Heart right ventricle (tissue), 16 donors: ENCODE measurements around the gene CELSR3. TPM values are rescaled to one million over a fixed set of nuclear protein-coding genes. Genes with fewer than 3 reads are reported as not detected.

ENCODE experiments used
- ATAC-seq, 8 donors: fragments of 200-7000 bp; cut with Tn5 transposase; one replicate each; pipeline ENCODE4 v1.9.1; 2020; ENCODE audit warnings: mild to moderate bottlenecking in 8 of 8, moderate library complexity in 8 of 8, moderate number of reproducible peaks in 1 of 8
- DNase-seq, 2 donors: peaks; one replicate each; pipeline ENCODE4 v3.0.0-alpha.2; 2020
- H3K27ac ChIP-seq, 10 donors: fragments of 200-600 bp; sonication (generic) in 2 of 10; one replicate each; pipeline versions ENCODE4 v1.5.0 to v1.8.0; 2020 to 2022; ENCODE audit warnings: mild to moderate bottlenecking in 3 of 10
- H3K27me3 ChIP-seq, 7 donors: fragments of 200-600 bp; one replicate each; pipeline ENCODE4 v1.8.0; 2021 to 2022; ENCODE audit warnings: mild to moderate bottlenecking in 2 of 7
- H3K36me3 ChIP-seq, 9 donors: fragments of 200-600 bp; sonication (generic) in 1 of 9; one replicate each; pipeline versions ENCODE4 v1.5.0 to v1.8.0; 2020 to 2022; ENCODE audit warnings: mild to moderate bottlenecking in 2 of 9
- H3K4me1 ChIP-seq, 9 donors: fragments of 200-600 bp; sonication (generic) in 1 of 9; one replicate each; pipeline versions ENCODE4 v1.5.0 to v1.8.0; 2020 to 2022; ENCODE audit warnings: mild to moderate bottlenecking in 4 of 9
- H3K4me3 ChIP-seq, 10 donors: fragments of 200-600 bp; sonication (generic) in 2 of 10; one replicate each; pipeline versions ENCODE4 v1.5.0 to v1.8.0; 2020 to 2022; ENCODE audit warnings: mild to moderate bottlenecking in 7 of 10, moderate library complexity in 2 of 10
- H3K9me3 ChIP-seq, 11 donors: fragments of 200-600 bp in 10 of 11; sonication (generic) in 2 of 11; one replicate each; pipeline versions ENCODE4 v1.5.0 to v1.8.0; 2013 to 2022; ENCODE audit warnings: mild to moderate bottlenecking in 2 of 11, control low read depth in 1 of 11, moderate library complexity in 1 of 11
- WGBS, 2 donors: extraction: QIAGEN DNeasy Blood & Tissue Kit; methylation state at CpG; one replicate each; pipeline ENCODE4 v1.1.7; 2013; ENCODE audit warnings: inconsistent platforms in 1 of 2; 5-methylcytosine and 5-hydroxymethylcytosine counted together
- intact Hi-C, 10 donors: fragments of 100-400 bp; cut with DNase I; formaldehyde crosslinking; loops; one replicate each; pipeline versions ENCODE4 v1.11.1 to v1.14.2; 2022
- polyA plus RNA-seq, 2 donors: library from polyadenylated mRNA; stranded (reverse); fragments of 200-250 nt; gene quantifications; one replicate each; pipeline ENCODE4 v1.2.3, GENCODE V29; 2013
- total RNA-seq, 10 donors: library from RNA; stranded (reverse); fragmentation: NEBNext Ultra II Directional in 3 of 10; extraction: Animal tissue kit (Norgen Biotek cat#: 25700) in 3 of 10; gene quantifications; one replicate each; pipeline versions ENCODE4 v1.2.1 to v1.2.4, GENCODE V29; 2021 to 2023
- TF ChIP-seq, protein P1 (sequence below), 9 donors: fragments of 200-600 bp; sonication (generic) in 2 of 9; IDR thresholded peaks; one replicate each; pipeline versions ENCODE4 v1.5.0 to v1.8.0; 2021 to 2022; ENCODE audit warnings: antibody characterized with exemption in 9 of 9, mild to moderate bottlenecking in 5 of 9, moderate library complexity in 1 of 9
- donor health status: Arrhythmogenic right ventricular cardiomyopathy.
- donor health status: ischemic (EF 13 %, LVEDD 7.1; RV severe dilation, severe dysfunction).
- donor health status: healthy with polysubstance abuse.
- donor health status: DM: no; HTN: yes; CAD: no.
- donor health status: DM: no; HTN: no; CAD: no.
- donor health status: ischemic (EF 25% LVEDD 6.9; RV normal size, moderate dysfunction).
- donor health status: ischemic (EF 25% LVEDD 5.7; RV mildly dilated, moderate dysfunction).
- donor health status: healthy.
- donor health status: DM: yes; HTN: yes; CAD: no.
- donor health status: Ischemic cardiomyopathy.
- donor health status: ischemic (EF 35%, LVEDD 5.7; RV mildly dilated, moderate dysfunction).
- donor health status: nonischemic (EF 11% LVEDD 7.7; RV severe dilation, severe dysfunction).
- donor health status: DM: yes; HTN: yes; CAD: no.
- donor health status: PGD.
- donor health status: ischemic (EF 29% LVEDD 5.4; RV normal size, mild dysfunction).
- donor health status: nonischemic (EF 23%, LVEDD 6.1; RV moderate dilation, normal function).

CELSR3 gene
- total and polyA plus RNA-seq, 12 donors, result 0.10 to 0.44 (median 0.17) TPM

DNA sequence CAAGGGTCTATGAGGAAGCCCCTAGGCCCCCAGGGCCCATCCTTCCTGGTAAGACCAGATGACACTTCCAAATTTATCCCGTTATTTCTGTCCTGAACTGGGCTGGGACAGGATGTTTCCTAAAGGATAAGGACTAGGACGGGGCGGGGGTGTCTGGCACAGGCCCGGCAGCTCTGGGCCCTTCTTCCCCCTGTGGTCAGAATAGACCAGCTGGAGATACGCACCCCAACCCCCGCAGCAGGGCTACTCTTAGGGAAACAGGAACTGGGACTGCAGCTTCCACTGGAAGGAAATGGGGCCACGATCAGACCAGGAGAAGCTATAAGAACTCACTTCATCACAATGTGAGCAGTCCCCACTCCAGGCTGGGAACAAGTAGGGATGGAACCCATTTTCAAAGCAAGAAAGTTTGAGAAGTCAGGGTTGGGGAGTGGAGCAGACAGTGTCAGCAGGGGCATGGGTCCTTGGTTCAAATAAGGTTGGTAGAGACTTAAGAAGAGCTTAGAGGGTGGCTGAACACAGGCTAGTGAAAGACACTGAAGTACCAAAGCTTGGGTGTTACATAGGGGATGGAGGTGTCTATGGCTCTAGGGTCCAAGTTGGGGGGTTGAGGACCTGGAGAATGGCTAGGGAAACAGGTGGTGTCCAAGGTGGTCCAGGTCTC lies 21.9 kb upstream of the CELSR3 start:
- Histone ChIP-seq H3K36me3 (peaks cover 0 to 59% (median 50%) of the 10 kb centered on the region in 9 donors), H3K27me3 (no peaks in the 10 kb centered on the region), H3K4me3 (peak overlapping the region; percentile 18 to 99 (median 92)), H3K9me3 (no peaks in the 10 kb centered on the region), H3K27ac (peak overlapping the region; percentile 7 to 91 (median 71)), H3K4me1 (peaks cover 16 to 44% (median 34%) of the 10 kb centered on the region in 9 donors)
- DNase-seq, result peak; percentile 52 to 68
- TF ChIP-seq, protein P1, sequence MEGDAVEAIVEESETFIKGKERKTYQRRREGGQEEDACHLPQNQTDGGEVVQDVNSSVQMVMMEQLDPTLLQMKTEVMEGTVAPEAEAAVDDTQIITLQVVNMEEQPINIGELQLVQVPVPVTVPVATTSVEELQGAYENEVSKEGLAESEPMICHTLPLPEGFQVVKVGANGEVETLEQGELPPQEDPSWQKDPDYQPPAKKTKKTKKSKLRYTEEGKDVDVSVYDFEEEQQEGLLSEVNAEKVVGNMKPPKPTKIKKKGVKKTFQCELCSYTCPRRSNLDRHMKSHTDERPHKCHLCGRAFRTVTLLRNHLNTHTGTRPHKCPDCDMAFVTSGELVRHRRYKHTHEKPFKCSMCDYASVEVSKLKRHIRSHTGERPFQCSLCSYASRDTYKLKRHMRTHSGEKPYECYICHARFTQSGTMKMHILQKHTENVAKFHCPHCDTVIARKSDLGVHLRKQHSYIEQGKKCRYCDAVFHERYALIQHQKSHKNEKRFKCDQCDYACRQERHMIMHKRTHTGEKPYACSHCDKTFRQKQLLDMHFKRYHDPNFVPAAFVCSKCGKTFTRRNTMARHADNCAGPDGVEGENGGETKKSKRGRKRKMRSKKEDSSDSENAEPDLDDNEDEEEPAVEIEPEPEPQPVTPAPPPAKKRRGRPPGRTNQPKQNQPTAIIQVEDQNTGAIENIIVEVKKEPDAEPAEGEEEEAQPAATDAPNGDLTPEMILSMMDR (IDR thresholded peaks at IDR 0.05), result no peak
- peak in 7 of 8 donors; percentile 20 to 71 (median 51) for ATAC-seq
- intact Hi-C loops, result loop anchor here in 5 of 10 donors (1.0 to 10.0 kb wide), 5 partner anchors 50 to 220 kb away; partner anchors contain the start of gene SLC26A6 (in 2 of the 5)
- WGBS, 2 donors, result 17 to 26% methylated on average over 7 of the region's 7 CpGs

DNA sequence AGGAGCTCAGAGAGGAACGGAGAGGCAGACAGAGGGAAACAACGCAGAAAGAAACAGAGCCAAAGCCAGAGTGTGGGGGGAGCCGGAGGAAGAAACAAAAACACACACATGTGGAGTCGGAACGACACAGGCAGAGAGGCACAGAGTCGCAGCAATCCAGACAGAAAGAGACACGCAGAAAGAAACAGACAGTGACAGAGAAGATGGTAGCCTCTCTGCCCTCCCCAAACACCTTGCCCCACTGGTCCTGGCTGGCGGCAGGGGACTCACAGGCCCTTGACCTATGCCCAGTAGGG lies 21.3 kb upstream of the CELSR3 start:
- TF ChIP-seq, protein P1 (IDR thresholded peaks at IDR 0.05), result no peak
- Histone ChIP-seq H3K27ac (peak overlapping the region; percentile 7 to 91 (median 71)), H3K36me3 (peaks cover 0 to 59% (median 50%) of the 10 kb centered on the region in 9 donors), H3K27me3 (no peaks in the 10 kb centered on the region), H3K4me1 (peaks cover 16 to 44% (median 34%) of the 10 kb centered on the region in 9 donors), H3K9me3 (no peaks in the 10 kb centered on the region), H3K4me3 (peak overlapping the region; percentile 18 to 99 (median 92))
- ATAC-seq, result no peak
- DNase-seq, result no peak
- WGBS, 2 donors, result 31 to 33% methylated on average over 8 of the region's 8 CpGs
- intact Hi-C loops, result loop anchor here in 3 of 10 donors (2.0 to 10.0 kb wide), 3 partner anchors 49 to 219 kb away; partner anchors contain the start of gene SLC26A6 (in 2 of the 3)

- ATAC-seq, result no peak
- 83 to 88% methylated on average over 9 of the region's 9 CpGs for WGBS, 2 donors
- intact Hi-C loops, result loop anchor here in 1 of 10 donors (10.0 kb wide), 1 partner anchor 218 kb away; a partner anchor contains a TSS
- Histone ChIP-seq H3K9me3 (no peaks in the 10 kb centered on the region), H3K4me3 (no peak overlapping the region), H3K36me3 (peaks cover 0 to 59% (median 49%) of the 10 kb centered on the region in 9 donors), H3K4me1 (peaks cover 16 to 44% (median 34%) of the 10 kb centered on the region in 9 donors), H3K27ac (peak overlapping the region in 4 of 10 donors; percentile 71 to 89 (median 74)), H3K27me3 (no peaks in the 10 kb centered on the region)
- TF ChIP-seq, protein P1 (IDR thresholded peaks at IDR 0.05), result no peak
- no peak for DNase-seq
These were observed 20.1 kb upstream of the CELSR3 start for GRCh38 chr3:48682786-48683185.

DNA sequence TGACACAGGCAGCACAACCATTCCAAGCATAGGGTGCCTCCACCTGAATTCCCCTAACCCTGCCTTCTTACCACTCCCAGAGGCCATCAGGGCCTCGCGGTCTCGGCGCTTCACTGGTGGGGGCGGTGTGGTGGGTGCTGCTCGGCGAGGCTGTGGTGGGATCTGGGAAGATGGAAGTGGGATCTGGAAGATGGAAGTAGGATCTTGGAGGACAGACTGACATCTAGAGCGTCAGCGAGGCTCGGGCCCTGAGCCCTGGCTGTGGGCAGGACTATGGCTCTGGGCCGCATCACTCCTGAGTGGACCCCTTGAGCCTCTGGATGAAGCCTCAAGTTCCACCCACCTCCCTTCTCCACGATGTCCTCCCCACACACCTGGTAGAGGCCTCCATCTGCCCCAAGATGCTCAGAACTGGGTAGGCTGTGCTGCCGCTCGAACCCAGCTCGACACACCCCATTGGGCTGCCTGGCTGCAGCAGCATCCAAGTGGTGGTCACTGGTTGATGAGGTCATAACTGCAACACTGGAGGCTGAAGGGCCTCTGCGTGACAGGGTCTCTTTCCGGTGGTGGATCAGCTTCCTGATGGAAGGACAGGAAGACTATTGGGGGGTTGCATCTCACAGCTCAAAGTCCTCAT lies 19.4 kb upstream of the CELSR3 start:
- Histone ChIP-seq H3K4me3 (no peak overlapping the region), H3K27ac (no peak overlapping the region), H3K9me3 (no peaks in the 10 kb centered on the region), H3K36me3 (peaks cover 0 to 59% (median 44%) of the 10 kb centered on the region in 9 donors), H3K4me1 (peaks cover 16 to 37% (median 29%) of the 10 kb centered on the region in 9 donors), H3K27me3 (no peaks in the 10 kb centered on the region)
- no peak for ATAC-seq
- TF ChIP-seq, protein P1 (IDR thresholded peaks at IDR 0.05), result no peak
- no peak for DNase-seq
- WGBS, 2 donors, result 94 to 95% methylated on average over 17 of the region's 17 CpGs
- intact Hi-C loops, result loop anchor here in 1 of 10 donors (10.0 kb wide), 1 partner anchor 217 kb away; a partner anchor contains a TSS
